Testis (tissue), 3 donors: ENCODE data around the gene LDLRAD4. TPM values are rescaled to one million over a fixed set of nuclear protein-coding genes. Genes with fewer than 3 reads are reported as not detected.

Experiments used
- DNase-seq: peaks from one replicate; pipeline ENCODE4 v3.0.0-alpha.2; 2019
- H3K27ac ChIP-seq, 2 donors: fragments of 200-600 bp; sonication (generic); one replicate each; pipeline ENCODE4 v1.5.1; 2019
- H3K27me3 ChIP-seq: fragments of 200-600 bp; sonication (generic); one replicate; pipeline ENCODE4 v1.5.1; 2019
- H3K36me3 ChIP-seq: fragments of 200-600 bp; sonication (generic); one replicate; pipeline ENCODE4 v1.5.1; 2017; ENCODE audit warnings: low read depth; ENCODE audit errors: missing control alignments
- H3K4me1 ChIP-seq: fragments of 200-600 bp; sonication (generic); one replicate; pipeline ENCODE4 v1.5.1; 2019
- H3K4me3 ChIP-seq, 2 donors: fragments of 200-600 bp; sonication (generic); one replicate each; pipeline ENCODE4 v1.5.1; 2017 to 2019
- H3K9me3 ChIP-seq: fragments of 200-600 bp; sonication (generic); one replicate; pipeline ENCODE4 v1.5.1; 2017
- POLR2A ChIP-seq: fragments of 450-650 bp; IDR thresholded peaks from one replicate; pipeline ENCODE4 v1.6.1; 2017; ENCODE audit warnings: antibody characterized with exemption, mild to moderate bottlenecking, moderate library complexity
- WGBS, 2 donors: methylation state at CpG; one replicate each; pipeline ENCODE4 v1.1.5; 2018; 5-methylcytosine and 5-hydroxymethylcytosine counted together
- intact Hi-C: fragments of 100-400 bp; cut with DNase I; formaldehyde crosslinking; loops from one replicate; pipeline ENCODE4 v1.15.1; 2023; ENCODE audit warnings: low total_unique reads
- polyA plus RNA-seq: library from polyadenylated mRNA; stranded (reverse); fragments of 350-450 nt; fragmentation: Illumina TruSeq; extraction: RNeasy Lipid Tissue Mini Kit (QIAGEN cat#74804); gene quantifications from one replicate; pipeline ENCODE4 v1.2.3, GENCODE V29; 2014; ENCODE audit warnings: low read depth, low replicate concordance; ENCODE audit not compliant: insufficient read depth
- total RNA-seq, 2 donors: library from RNA; depleted of rRNA; stranded (reverse); fragments of >200 nt; gene quantifications; one replicate each; pipeline ENCODE4 v1.2.3, GENCODE V29; 2016
- TF ChIP-seq, protein P1 (sequence below), 3 experiments: fragments of 450-650 bp in 2 of 3; fragments of 200-600 bp in 1 of 3; sonication (generic) in 1 of 3; IDR thresholded peaks; one replicate each; pipeline ENCODE4 v1.5.1; 2016 to 2019; ENCODE audit warnings: antibody characterized with exemption in 3 of 3, mild to moderate bottlenecking in 2 of 3, moderate library complexity in 1 of 3

LDLRAD4 gene
- total and polyA plus RNA-seq, 3 donors from 2014 or later, result 22.0 to 42.2 (median 25.9) TPM

DNA sequence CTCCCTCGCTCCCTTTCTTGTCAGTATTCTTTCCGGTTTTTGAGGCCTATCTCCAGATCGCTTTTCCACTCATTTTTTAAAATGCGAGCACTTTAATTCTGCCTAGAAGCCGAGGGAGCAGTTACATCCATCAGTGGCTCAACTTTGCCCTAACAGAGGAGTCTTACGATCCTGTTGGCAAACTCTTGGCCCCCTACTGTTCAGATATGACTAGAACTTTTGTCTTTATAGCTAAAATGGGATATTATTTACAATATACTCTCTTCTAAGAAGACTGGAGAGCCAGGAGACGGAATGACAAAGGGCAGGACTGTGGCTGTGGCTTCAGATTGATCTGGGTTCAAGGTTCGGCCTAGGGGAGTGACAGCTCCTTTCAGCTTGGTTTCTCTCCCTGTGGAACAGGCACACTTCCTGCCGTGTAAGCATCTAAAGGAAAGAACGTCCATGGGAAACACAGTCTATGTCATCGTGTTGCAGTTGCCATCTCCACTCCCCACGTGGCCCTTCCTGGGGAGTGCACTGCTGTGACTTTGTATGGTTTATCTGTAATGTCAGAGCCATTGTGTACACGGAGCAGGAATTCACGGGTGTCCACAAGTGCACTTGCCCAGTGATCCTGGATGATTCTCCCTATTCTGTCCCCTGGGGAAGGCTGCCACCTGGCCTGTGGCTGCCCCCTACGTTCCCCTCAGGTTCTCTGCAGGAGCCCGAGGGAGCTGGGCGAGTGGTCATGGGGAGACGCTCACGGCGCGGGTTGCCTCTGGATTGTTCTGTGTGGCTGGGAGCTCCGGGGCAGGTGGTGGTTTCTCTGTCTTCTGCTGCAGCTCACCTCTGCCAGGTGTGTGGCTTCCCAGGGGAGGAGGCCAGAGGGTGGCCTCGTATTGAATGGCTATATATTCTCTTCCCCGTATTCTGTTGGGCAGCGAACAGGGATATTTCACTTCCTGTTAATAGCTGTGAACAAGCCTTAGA, 222.0 kb downstream of the LDLRAD4 start:
- no peak overlapping the region for H3K27ac ChIP-seq
- intact Hi-C loops, result no loop called here
- TF ChIP-seq, protein P1, sequence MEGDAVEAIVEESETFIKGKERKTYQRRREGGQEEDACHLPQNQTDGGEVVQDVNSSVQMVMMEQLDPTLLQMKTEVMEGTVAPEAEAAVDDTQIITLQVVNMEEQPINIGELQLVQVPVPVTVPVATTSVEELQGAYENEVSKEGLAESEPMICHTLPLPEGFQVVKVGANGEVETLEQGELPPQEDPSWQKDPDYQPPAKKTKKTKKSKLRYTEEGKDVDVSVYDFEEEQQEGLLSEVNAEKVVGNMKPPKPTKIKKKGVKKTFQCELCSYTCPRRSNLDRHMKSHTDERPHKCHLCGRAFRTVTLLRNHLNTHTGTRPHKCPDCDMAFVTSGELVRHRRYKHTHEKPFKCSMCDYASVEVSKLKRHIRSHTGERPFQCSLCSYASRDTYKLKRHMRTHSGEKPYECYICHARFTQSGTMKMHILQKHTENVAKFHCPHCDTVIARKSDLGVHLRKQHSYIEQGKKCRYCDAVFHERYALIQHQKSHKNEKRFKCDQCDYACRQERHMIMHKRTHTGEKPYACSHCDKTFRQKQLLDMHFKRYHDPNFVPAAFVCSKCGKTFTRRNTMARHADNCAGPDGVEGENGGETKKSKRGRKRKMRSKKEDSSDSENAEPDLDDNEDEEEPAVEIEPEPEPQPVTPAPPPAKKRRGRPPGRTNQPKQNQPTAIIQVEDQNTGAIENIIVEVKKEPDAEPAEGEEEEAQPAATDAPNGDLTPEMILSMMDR (IDR thresholded peaks at IDR 0.05), result no peak
- TF ChIP-seq POLR2A, result no peak

DNA sequence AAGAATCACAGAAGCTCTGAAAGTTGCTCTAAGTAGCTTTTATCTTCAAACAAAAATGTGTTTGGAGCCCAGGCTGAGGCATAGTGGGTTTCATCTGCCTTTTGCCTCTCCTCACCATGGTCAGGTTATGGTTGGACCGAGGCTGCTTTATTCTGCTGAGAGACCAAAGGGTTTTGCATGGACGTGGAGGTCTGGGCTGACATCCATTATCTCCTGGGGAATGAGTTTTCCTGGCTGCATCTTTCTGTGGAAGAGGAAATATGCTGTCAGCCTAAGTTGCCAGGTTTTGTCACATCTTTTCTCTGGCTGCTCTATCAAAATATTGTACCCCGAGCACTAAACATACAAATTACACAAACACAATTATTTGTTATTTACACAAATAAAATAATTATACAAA, 223.2 kb downstream of the LDLRAD4 start:
- TF ChIP-seq, protein P1 (IDR thresholded peaks at IDR 0.05), result no peak
- TF ChIP-seq POLR2A, result no peak
- H3K27ac ChIP-seq, result no peak overlapping the region
- H3K36me3 ChIP-seq, result no peaks in the 10 kb centered on the region
- H3K4me3 ChIP-seq, result no peak overlapping the region
- intact Hi-C loops, result no loop called here
- H3K4me1 ChIP-seq, result no peaks in the 10 kb centered on the region
- H3K9me3 ChIP-seq, result no peaks in the 10 kb centered on the region
- WGBS, 2 donors, result 37 to 57% methylated on average over 3 of the region's 3 CpGs
- no peak for DNase-seq
- no peaks in the 10 kb centered on the region for H3K27me3 ChIP-seq

More for the DNA sequence above, 222.0 kb downstream of the LDLRAD4 start:
- Histone ChIP-seq H3K36me3 (no peaks in the 10 kb centered on the region), H3K9me3 (no peaks in the 10 kb centered on the region), H3K4me3 (no peak overlapping the region), H3K4me1 (no peaks in the 10 kb centered on the region), H3K27me3 (no peaks in the 10 kb centered on the region)
- 88 to 89% methylated on average over 20 to 25 of the region's 25 CpGs for WGBS, 2 donors
- no peak for DNase-seq

DNA sequence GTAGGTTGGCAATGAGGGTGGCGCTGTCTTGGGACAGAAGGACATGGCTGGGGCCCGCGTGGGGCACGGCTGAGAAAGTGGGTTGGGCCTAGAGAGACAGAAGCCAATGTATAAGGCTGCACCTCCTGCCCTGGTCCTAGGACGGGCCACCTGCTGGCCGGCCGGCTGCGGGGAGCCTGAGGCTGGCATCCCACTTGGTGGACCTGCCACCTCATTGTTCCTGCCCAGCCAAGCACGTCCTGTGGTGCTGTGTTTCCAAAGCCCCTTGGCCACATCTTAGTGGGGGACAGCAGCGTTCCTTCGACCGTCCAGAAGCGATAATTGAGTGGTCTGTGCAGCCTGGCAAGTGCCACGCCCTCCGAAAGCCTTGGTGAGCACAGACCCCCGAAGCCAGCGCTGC, 223.9 kb downstream of the LDLRAD4 start:
- intact Hi-C loops, result no loop called here
- no peak for TF ChIP-seq POLR2A
- TF ChIP-seq, protein P1 (IDR thresholded peaks at IDR 0.05), result no peak
- Histone ChIP-seq H3K4me3 (no peak overlapping the region), H3K27me3 (no peaks in the 10 kb centered on the region), H3K9me3 (no peaks in the 10 kb centered on the region), H3K4me1 (no peaks in the 10 kb centered on the region), H3K27ac (no peak overlapping the region), H3K36me3 (no peaks in the 10 kb centered on the region)
- no peak for DNase-seq
- 90 to 98% methylated on average over 17 of the region's 17 CpGs for WGBS, 2 donors

DNA sequence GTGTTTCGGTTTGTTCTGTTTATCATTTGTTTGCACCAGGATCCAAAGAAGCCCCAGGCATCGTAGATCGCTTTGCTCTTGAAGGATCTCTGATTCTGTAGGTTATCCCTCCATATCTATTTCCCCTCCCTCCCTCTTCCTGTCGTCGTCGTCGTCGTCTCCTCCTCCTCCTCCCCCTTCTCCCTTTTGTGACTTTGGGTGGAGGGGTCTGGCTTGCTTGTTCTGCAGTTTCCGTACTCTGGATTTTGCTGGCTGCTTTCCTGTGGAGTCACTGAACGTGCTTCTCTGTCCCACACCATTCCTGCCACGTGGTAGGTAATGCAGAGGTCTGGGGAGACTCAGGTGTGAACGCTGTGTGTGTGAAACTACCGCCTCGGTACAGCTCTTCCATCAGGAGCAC, 225.0 kb downstream of the LDLRAD4 start:
- Histone ChIP-seq H3K27ac (no peak overlapping the region), H3K9me3 (no peaks in the 10 kb centered on the region), H3K4me1 (no peaks in the 10 kb centered on the region), H3K36me3 (no peaks in the 10 kb centered on the region), H3K4me3 (no peak overlapping the region), H3K27me3 (no peaks in the 10 kb centered on the region)
- intact Hi-C loops, result no loop called here
- WGBS, 2 donors, result 60% methylated on average over 14 of the region's 14 CpGs
- TF ChIP-seq, protein P1 (IDR thresholded peaks at IDR 0.05), result no peak
- TF ChIP-seq POLR2A, result no peak
- no peak for DNase-seq
